ENCODE measurements around the gene GNB1L.

Gene GNB1L

DNA sequence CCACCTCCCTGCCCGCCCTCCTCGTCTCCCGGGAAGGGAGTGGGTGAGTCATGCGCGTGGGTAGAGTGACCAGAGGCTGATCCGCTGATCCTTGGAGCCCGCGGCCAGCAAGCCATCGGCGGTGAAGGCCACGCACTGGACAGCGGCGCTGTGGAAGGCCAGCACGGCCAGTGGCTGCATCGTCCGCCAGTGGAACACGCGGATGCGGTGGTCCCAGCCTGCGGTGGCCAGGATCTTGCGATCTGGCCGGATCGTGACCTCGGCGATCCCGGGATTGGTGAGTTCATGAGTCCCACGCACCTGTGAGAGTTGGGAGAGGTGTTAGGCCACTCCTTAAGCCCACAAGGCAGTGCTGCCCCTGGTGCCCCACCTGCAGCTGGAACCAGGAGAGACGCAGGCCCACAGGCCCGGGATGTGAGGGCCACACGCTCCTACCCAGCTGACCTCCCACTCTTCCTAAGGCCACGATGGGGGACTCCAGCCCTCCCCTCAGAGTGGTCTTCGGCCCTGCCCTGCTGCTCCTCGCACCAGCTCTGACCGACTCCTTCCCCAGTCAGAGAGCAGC lies 65.9 kb downstream of the GNB1L start:
- TF ChIP-seq CTCF (IDR thresholded peaks at IDR 0.05; ENCODE audit: low read depth, low read length) = no peak
- H3K4me3 ChIP-seq (replicated peaks in 1 of 2; ENCODE audit: low read depth in 2 of 2, low read length in 2 of 2) = no peak overlapping the region
- no peak for DNase-seq (ENCODE audit: low read depth in 2 of 2)

DNA sequence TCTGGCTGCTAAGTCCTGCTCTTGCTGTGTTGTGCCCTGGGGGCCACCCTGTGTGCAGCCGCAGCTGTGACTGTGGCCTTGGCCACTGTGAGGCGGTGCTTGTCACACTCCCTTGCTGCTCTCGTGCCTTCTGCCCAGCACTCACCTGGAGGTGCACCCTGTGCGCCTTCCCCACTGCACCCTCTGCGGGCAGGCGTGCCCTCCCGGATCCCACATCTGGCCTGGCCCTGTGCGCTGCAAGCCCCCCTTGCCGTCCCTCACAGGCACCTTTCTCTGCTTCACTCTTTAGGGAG lies 66.9 kb downstream of the GNB1L start:
- TF ChIP-seq CTCF (IDR thresholded peaks at IDR 0.05; ENCODE audit: low read depth, low read length) = no peak
- no peak overlapping the region for H3K4me3 ChIP-seq (replicated peaks in 1 of 2; ENCODE audit: low read depth in 2 of 2, low read length in 2 of 2)
- DNase-seq (ENCODE audit: low read depth in 2 of 2) = no peak

- H3K4me3 ChIP-seq (replicated peaks in 1 of 2; ENCODE audit: low read depth in 2 of 2, low read length in 2 of 2) = no peak overlapping the region
- no peak for TF ChIP-seq CTCF (IDR thresholded peaks at IDR 0.05; ENCODE audit: low read depth, low read length)
- DNase-seq (ENCODE audit: low read depth in 2 of 2) = no peak
These were observed 67.5 kb downstream of the GNB1L start for GRCh38 chr22:19786959-19787848.

- no peak overlapping the region for H3K4me3 ChIP-seq (replicated peaks in 1 of 2; ENCODE audit: low read depth in 2 of 2, low read length in 2 of 2)
- no peak for TF ChIP-seq CTCF (IDR thresholded peaks at IDR 0.05; ENCODE audit: low read depth, low read length)
- no peak for DNase-seq (ENCODE audit: low read depth in 2 of 2)
These were observed 68.4 kb downstream of the GNB1L start for GRCh38 chr22:19786264-19786585.

DNA sequence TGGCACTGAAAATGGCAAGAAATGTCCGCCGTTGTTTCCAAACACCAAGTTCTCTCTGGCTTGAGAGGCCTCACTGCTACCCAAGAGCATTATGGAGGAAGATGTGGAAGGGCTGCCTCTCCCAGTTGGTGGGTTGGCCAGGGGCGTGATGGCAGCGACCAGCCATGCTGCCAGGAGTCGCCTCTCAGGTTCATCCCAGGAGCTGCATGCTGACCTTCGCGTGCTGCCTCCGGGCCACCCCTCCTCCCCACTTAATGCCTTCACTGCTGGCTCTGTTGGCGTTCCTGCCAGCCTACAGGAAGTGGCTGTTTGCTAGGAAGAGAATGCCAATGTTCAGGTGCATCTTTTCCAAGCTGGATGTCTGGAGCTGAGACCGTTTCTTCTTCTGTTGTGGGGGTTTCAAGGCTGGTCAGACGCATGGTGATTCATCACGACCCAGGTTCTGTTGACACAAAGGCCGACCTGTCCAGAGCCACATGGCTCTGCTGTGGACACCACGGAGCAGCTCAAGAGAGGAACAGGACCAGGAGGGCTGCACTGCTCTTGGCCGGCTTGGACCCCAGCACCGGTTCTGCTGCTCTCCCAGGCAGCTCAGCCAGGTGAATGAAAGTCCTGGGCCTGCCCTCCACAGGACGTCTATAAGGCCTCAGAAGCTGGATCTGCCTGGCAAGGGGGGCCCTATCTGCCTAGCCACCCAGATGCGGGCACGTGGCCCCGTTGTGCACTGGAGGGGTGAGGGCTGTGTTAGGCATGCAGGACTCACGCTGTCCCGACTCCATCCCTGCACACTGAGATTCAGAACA lies 69.0 kb downstream of the GNB1L start:
- H3K4me3 ChIP-seq (replicated peaks in 1 of 2; ENCODE audit: low read depth in 2 of 2, low read length in 2 of 2) = no peak overlapping the region
- no peak for DNase-seq (ENCODE audit: low read depth in 2 of 2)
- TF ChIP-seq CTCF (IDR thresholded peaks at IDR 0.05; ENCODE audit: low read depth, low read length) = no peak

DNA sequence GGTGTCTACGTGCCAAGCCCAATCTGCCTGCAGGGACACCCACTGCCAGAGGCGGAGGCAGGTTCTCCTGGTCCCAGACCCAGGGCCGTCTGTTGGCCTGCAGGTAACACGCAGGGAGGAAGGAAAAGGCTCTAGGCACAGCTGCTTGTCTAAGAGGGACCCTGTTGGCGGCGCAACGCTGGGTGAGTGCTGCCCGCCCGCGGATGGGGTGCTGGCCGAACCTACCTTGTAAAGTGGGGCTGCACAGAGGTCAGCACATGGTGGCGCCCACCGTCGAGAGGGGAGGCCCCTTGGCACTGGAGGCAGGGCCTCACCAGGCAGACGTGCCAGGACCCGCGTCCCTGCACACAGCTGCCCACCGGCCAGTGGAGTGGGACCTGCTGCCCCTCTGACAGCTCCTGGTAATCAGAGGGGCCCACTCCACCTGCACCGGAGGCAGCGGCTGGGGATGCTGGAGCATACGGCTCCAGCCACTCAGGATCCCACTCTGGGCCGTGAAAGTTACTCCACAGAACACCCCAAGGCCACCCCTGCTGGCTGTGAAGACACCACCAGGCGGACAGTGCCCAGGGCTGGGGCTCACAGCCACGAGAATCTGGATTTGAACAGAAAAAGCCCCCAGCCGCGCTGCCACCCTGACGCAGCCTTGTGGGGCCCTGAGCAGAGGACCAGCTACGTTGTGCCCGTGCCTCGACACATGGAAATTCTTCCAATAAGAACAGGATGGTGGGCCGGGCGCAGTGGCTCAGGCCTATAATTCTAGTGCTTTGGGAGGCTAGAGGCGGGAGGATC lies 70.1 kb downstream of the GNB1L start:
- TF ChIP-seq CTCF (IDR thresholded peaks at IDR 0.05; ENCODE audit: low read depth, low read length) = no peak

More for the DNA sequence above, 70.1 kb downstream of the GNB1L start:
- DNase-seq (ENCODE audit: low read depth in 2 of 2) = no peak
- no peak overlapping the region for H3K4me3 ChIP-seq (replicated peaks in 1 of 2; ENCODE audit: low read depth in 2 of 2, low read length in 2 of 2)

All from cardiac fibroblast (primary cell).